Measurements from ENCODE around the gene TBX2.
"Not testable (repeated sequence)": the region's sequence is repeated elsewhere in the genome, so short reads cannot be mapped to it uniquely, and the experiment has no call there.

TBX2 gene

DNA sequence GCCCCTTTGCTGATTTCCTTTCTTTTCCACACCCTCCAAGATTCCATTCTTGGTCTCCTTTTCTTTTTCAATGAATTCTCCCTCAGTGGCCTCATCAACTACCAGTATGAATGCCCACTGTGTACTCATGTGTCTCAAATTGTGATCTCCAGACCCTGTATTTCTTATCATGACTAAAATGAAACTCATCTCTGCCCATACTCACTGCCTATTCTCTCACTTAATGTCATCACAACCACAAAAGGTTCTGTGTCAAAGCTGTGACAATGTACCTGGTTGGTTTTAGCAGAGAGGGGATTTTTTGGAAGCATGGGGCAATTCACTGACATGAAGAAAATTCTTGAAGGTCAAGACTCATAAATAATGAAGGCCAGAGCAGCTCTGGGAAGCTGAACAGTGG lies 41.1 kb downstream of the TBX2 start:
- DNase-seq (ENCODE audit: low read depth), result no peak
- no peak for TF ChIP-seq CTCF (conservative IDR thresholded peaks at IDR 0.05; ENCODE audit: control insufficient read depth, insufficient read depth, low read depth, low read length)
- no peak overlapping the region for H3K4me3 ChIP-seq (ENCODE audit: control insufficient read depth, low read depth, low read length)

DNA sequence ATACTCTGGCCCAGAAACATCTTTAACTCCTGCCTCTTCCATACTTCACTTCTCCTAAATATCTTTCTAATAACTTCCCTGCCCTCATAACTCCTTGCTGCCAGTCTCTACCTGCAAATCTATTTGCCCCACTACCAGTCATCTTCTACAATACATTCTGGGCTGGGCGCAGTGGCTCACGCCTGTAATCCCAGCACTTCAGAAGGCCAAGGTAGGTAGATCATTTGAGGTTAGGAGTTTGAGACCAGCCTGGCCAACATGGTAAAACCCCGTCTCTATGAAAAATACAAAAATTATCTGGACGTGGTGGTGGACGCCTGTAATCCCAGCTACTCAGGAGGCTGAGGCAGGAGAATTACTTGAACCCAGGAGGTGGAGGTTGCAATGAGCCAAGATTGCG lies 41.9 kb downstream of the TBX2 start:
- not testable (repeated sequence) for DNase-seq (ENCODE audit: low read depth)

GRCh38 chr17:61442136-61442775 lies 42.6 kb downstream of the TBX2 start:
- H3K4me3 ChIP-seq (ENCODE audit: control insufficient read depth, low read depth, low read length), result no peak overlapping the region
- no peak for TF ChIP-seq CTCF (conservative IDR thresholded peaks at IDR 0.05; ENCODE audit: control insufficient read depth, insufficient read depth, low read depth, low read length)
- no peak for DNase-seq (ENCODE audit: low read depth)

More for the DNA sequence above, 41.9 kb downstream of the TBX2 start:
- H3K4me3 ChIP-seq (ENCODE audit: control insufficient read depth, low read depth, low read length), result not testable (repeated sequence)

- TF ChIP-seq CTCF (conservative IDR thresholded peaks at IDR 0.05; ENCODE audit: control insufficient read depth, insufficient read depth, low read depth, low read length), result no peak
- no peak overlapping the region for H3K4me3 ChIP-seq (ENCODE audit: control insufficient read depth, low read depth, low read length)
- no peak for DNase-seq (ENCODE audit: low read depth)
Measured at GRCh38 chr17:61442878-61443474, 43.3 kb downstream of the TBX2 start.

DNA sequence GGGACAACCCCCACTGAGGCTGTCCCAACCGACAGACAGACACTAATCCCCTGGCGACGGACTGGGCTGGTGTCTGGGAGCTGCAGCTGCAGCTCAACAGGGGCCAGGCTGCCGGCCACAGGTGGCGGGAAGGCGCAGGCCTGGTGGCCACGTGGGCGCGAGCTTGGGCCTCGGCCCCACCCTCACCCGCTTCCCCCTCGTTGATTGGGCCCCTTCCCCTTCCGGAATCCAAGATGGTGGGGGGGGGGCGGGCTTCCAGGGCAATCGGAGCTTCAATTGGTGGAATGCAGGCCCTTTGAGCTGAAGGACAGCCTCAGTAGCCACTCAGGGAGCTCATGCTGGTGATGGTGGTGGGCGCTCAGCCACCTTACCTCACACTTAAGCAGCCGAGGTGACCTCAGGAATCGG lies 43.8 kb downstream of the TBX2 start:
- no peak for TF ChIP-seq CTCF (conservative IDR thresholded peaks at IDR 0.05; ENCODE audit: control insufficient read depth, insufficient read depth, low read depth, low read length)
- no peak overlapping the region for H3K4me3 ChIP-seq (ENCODE audit: control insufficient read depth, low read depth, low read length)
- DNase-seq (ENCODE audit: low read depth), result no peak

DNA sequence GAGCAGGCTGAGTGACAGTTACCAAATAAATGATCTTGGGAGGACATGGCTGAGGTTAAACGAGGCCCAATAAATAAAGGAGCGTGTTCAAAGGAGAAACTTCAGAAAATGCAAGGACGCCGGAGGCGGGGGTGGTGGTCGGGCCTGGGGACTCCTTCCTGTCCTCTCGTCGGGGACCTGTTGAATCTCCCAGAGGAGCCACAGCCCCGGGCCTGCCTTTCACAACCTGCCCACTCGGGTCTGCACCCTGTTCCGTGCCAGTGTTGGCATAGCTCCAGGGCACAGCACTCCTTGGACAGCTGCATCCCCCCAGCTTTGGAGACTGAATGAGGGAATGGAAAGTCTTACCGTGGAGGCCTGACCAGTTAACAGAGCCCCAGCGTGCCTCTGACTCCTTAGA lies 44.4 kb downstream of the TBX2 start:
- DNase-seq (ENCODE audit: low read depth), result no peak
- no peak for TF ChIP-seq CTCF (conservative IDR thresholded peaks at IDR 0.05; ENCODE audit: control insufficient read depth, insufficient read depth, low read depth, low read length)
- no peak overlapping the region for H3K4me3 ChIP-seq (ENCODE audit: control insufficient read depth, low read depth, low read length)

- DNase-seq (ENCODE audit: low read depth), result peak; percentile 21
- no peak for TF ChIP-seq CTCF (conservative IDR thresholded peaks at IDR 0.05; ENCODE audit: control insufficient read depth, insufficient read depth, low read depth, low read length)
- no peak overlapping the region for H3K4me3 ChIP-seq (ENCODE audit: control insufficient read depth, low read depth, low read length)
Measured at GRCh38 chr17:61444831-61445230, 45.2 kb downstream of the TBX2 start.
